Type B pancreatic cell (in vitro differentiated cells): ENCODE measurements around the gene F13A1. TPM values are rescaled to one million over a fixed set of nuclear protein-coding genes. Genes with fewer than 3 reads are reported as not detected.

Source experiments
- DNase-seq: peaks from one replicate; pipeline ENCODE4 v3.0.0; 2021; ENCODE audit warnings: mixed read lengths; ENCODE audit not compliant: unreplicated experiment; ENCODE audit errors: extremely low spot score
- H3K27ac Mint-ChIP-seq: 2 replicates; pipeline ENCODE4 v1.8.0; 2021; ENCODE audit warnings: mild to moderate bottlenecking, mixed read lengths
- H3K27me3 Mint-ChIP-seq: 2 replicates; pipeline ENCODE4 v1.8.0; 2021; ENCODE audit warnings: mixed read lengths
- H3K36me3 Mint-ChIP-seq: 2 replicates; pipeline ENCODE4 v1.8.0; 2021; ENCODE audit warnings: mixed read lengths
- H3K4me1 Mint-ChIP-seq: one replicate; pipeline ENCODE4 v1.8.0; 2021; ENCODE audit warnings: mixed read lengths; ENCODE audit not compliant: unreplicated experiment
- H3K4me3 Mint-ChIP-seq: 2 replicates; pipeline ENCODE4 v1.8.0; 2021; ENCODE audit warnings: mild to moderate bottlenecking, mixed read lengths
- H3K9me3 Mint-ChIP-seq: 2 replicates; pipeline ENCODE4 v1.8.0; 2021; ENCODE audit warnings: mixed read lengths
- CTCF ChIP-seq: fragments of 200-600 bp; sonication (generic); conservative IDR thresholded peaks from 2 replicates; pipeline ENCODE4 v1.5.0; 2021; ENCODE audit warnings: antibody characterized with exemption, mild to moderate bottlenecking
- total RNA-seq: library from RNA; stranded (reverse); gene quantifications from 2 replicates; pipeline ENCODE4 v1.2.1, GENCODE V29; 2021; ENCODE audit warnings: low replicate concordance

The F13A1 gene
- total RNA-seq, 1 donor from 2014 or later = 0.48 TPM

GRCh38 chr6:6235786-6236185 is 84.7 kb downstream of the F13A1 start:
- no peak for DNase-seq
- Mint-ChIP-seq H3K4me3 (no peak overlapping the region), H3K4me1 (peaks cover 6% of the 10 kb centered on the region), H3K27ac (no peak overlapping the region), H3K27me3 (peaks cover 4% of the 10 kb centered on the region), H3K9me3 (peaks cover 4% of the 10 kb centered on the region), H3K36me3 (no peaks in the 10 kb centered on the region)
- no peak for TF ChIP-seq CTCF

GRCh38 chr6:6234963-6235362 is 85.5 kb downstream of the F13A1 start:
- no peak overlapping the region for H3K4me3 Mint-ChIP-seq
- peaks cover 4% of the 10 kb centered on the region for H3K27me3 Mint-ChIP-seq
- peaks cover 5% of the 10 kb centered on the region for H3K9me3 Mint-ChIP-seq
- no peak for TF ChIP-seq CTCF
- no peaks in the 10 kb centered on the region for H3K36me3 Mint-ChIP-seq
- peaks cover 6% of the 10 kb centered on the region for H3K4me1 Mint-ChIP-seq
- no peak overlapping the region for H3K27ac Mint-ChIP-seq
- no peak for DNase-seq

GRCh38 chr6:6230286-6230685 is 90.2 kb downstream of the F13A1 start:
- DNase-seq = no peak
- Mint-ChIP-seq H3K36me3 (no peaks in the 10 kb centered on the region), H3K4me3 (no peak overlapping the region), H3K27me3 (peaks cover 4% of the 10 kb centered on the region), H3K4me1 (no peaks in the 10 kb centered on the region), H3K9me3 (peaks cover 9% of the 10 kb centered on the region), H3K27ac (no peak overlapping the region)
- TF ChIP-seq CTCF = no peak

GRCh38 chr6:6227896-6228295 is 92.6 kb downstream of the F13A1 start:
- Mint-ChIP-seq H3K36me3 (no peaks in the 10 kb centered on the region), H3K9me3 (peaks cover 9% of the 10 kb centered on the region)

GRCh38 chr6:6225885-6226529 is 94.5 kb downstream of the F13A1 start:
- DNase-seq = no peak
- TF ChIP-seq CTCF = no peak
- Mint-ChIP-seq H3K36me3 (no peaks in the 10 kb centered on the region), H3K4me3 (no peak overlapping the region), H3K27ac (no peak overlapping the region), H3K9me3 (peaks cover 8% of the 10 kb centered on the region), H3K4me1 (no peaks in the 10 kb centered on the region), H3K27me3 (peaks cover 4% of the 10 kb centered on the region)

More at GRCh38 chr6:6227896-6228295, 92.6 kb downstream of the F13A1 start:
- TF ChIP-seq CTCF = no peak
- DNase-seq = no peak
- no peak overlapping the region for H3K4me3 Mint-ChIP-seq
- H3K4me1 Mint-ChIP-seq = no peaks in the 10 kb centered on the region
- no peak overlapping the region for H3K27ac Mint-ChIP-seq
- H3K27me3 Mint-ChIP-seq = no peaks in the 10 kb centered on the region
